Measurements from ENCODE around the gene TANK. TPM values are rescaled to one million over a fixed set of nuclear protein-coding genes. Genes with fewer than 3 reads are reported as not detected.
"Not testable (repeated sequence)": the region's sequence is repeated elsewhere in the genome, so short reads cannot be mapped to it uniquely, and the experiment has no call there.

TANK gene
- total and polyA plus RNA-seq, 7 experiments from 2014 or later: 45.5 to 142 (median 61.4) TPM

DNA sequence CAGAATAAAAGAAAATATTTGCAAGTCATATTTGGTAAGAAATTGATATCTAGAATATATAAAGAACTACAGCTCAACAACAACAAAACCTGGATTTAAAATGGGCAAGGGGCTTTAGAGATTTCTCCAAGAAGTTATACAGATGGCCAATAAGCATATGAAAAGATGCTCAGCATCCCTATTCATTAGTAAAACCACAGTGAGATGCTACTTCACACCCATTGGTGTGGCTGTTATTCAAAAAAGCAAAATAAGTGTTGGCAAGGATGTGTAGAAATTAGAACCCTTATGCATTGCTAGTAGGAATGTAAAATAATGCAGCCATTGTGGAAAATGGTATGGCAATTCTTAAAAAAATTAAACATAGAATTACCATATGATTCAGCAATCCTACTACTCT lies 29.8 kb downstream of the TANK start:
- H3K9me3 Mint-ChIP-seq: no peaks in the 10 kb centered on the region
- peaks cover 28 to 64% (median 53%) of the 10 kb centered on the region in 7 donors for H3K4me1 Mint-ChIP-seq
- H3K4me3 Mint-ChIP-seq: no peak overlapping the region
- POLR2A ChIA-PET: no interaction called here
- H3K4me1 ChIP-seq (ENCODE audit: control insufficient read depth in 2 of 2, insufficient read depth in 2 of 2, low read length in 2 of 2): peaks cover 0 to 4% of the 10 kb centered on the region in 2 donors
- no peak for DNase-seq
- no peak overlapping the region for H3K27ac ChIP-seq (ENCODE audit: low read depth, low read length)
- H3K27ac Mint-ChIP-seq: peak overlapping the region in 1 of 9 donors; percentile 0
- ATAC-seq: no peak
- H3K27me3 ChIP-seq (ENCODE audit: control insufficient read depth in 2 of 2, insufficient read depth in 2 of 2, low read length in 2 of 2): no peaks in the 10 kb centered on the region
- H3K4me3 ChIP-seq (ENCODE audit: low read length): no peak overlapping the region
- intact Hi-C loops (cut with micrococcal nuclease): no loop called here
- peaks cover 0 to 7% (median 0%) of the 10 kb centered on the region in 3 experiments for H3K36me3 ChIP-seq (ENCODE audit: control insufficient read depth in 2 of 3, insufficient read depth in 3 of 3, low read length in 3 of 3)
- no peaks in the 10 kb centered on the region for H3K9me3 ChIP-seq (ENCODE audit: control insufficient read depth in 2 of 3, low read length in 3 of 3)
- H3K27me3 Mint-ChIP-seq: no peaks in the 10 kb centered on the region
- CTCF ChIA-PET: no interaction called here
- peaks cover 19 to 77% (median 65%) of the 10 kb centered on the region in 5 donors for H3K36me3 Mint-ChIP-seq

DNA sequence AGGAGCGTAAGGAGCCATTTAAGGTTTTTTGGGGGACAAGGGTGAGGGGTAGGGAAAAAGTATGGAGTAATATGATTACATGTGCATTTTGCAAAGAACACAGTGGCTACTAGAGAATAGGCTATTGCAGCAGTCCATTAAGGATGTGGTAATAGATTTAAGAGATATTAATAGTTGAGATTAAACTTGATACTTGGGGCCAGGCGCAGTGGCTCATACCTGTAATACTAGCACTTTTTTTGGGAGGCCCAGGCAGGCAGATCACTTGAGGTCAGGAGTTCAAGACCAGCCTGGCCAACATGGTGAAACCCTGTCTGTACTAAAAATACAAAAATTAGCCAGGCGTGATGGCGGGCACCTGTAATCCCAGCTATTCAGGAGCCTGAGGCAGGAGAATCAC lies 35.4 kb downstream of the TANK start:
- H3K27me3 ChIP-seq (ENCODE audit: control insufficient read depth in 2 of 2, insufficient read depth in 2 of 2, low read length in 2 of 2); POLR2A ChIA-PET; DNase-seq; H3K9me3 ChIP-seq (ENCODE audit: control insufficient read depth in 2 of 3, low read length in 3 of 3); H3K4me3 ChIP-seq (ENCODE audit: low read length); CTCF ChIA-PET; H3K27ac ChIP-seq (ENCODE audit: low read depth, low read length); H3K4me3 Mint-ChIP-seq; H3K27me3 Mint-ChIP-seq; intact Hi-C loops (cut with micrococcal nuclease); H3K9me3 Mint-ChIP-seq: not testable (repeated sequence)
- H3K4me1 ChIP-seq (ENCODE audit: control insufficient read depth in 2 of 2, insufficient read depth in 2 of 2, low read length in 2 of 2): peaks cover 4 to 16% of the 10 kb centered on the region in 2 donors
- ATAC-seq: peak; percentile 26
- Mint-ChIP-seq H3K27ac (peak overlapping the region in 1 of 9 donors; percentile 18), H3K36me3 (peaks cover 13 to 71% (median 59%) of the 10 kb centered on the region in 5 donors), H3K4me1 (peaks cover 45 to 83% (median 62%) of the 10 kb centered on the region in 7 donors)
- H3K36me3 ChIP-seq (ENCODE audit: control insufficient read depth in 2 of 3, insufficient read depth in 3 of 3, low read length in 3 of 3): peaks cover 0 to 10% (median 0%) of the 10 kb centered on the region in 3 experiments

DNA sequence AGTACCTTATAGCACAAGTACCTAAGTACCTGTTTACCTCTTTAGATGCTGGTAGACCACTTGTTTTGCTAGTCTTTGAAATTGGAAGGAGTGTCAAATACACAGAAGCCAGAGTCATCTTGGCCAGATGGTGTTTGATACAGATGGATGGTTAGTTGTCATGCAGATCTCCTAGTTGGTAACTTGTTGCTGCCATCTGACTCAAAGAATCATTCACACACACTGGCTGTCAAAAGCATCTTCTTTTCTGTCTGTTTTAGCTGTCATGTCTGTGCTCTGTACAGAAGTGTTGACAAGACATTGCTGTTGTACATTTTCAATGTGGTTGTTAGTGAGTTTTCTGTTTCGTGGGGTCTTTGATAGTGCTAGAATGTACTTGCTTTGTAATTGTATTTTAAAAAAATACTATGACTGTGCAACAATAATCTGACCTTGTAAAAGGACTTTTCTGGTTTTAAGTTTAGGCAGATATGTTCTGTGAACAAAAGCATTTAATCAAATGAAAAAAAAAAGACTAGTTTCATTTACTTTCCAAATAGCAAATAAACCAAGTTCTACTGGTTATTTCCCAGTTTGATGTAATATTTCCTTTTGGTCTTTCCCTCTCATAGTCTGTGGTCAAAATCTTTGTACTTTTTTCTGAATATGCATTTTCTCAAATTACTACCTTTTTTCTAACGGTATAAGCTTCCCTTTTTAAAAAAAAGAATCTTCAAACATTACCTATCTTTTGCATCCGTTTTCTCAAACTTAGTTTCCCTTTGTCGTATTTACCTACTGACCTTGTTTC lies 39.9 kb downstream of the TANK start:
- peaks cover 0 to 16% of the 10 kb centered on the region in 2 donors for H3K4me1 ChIP-seq (ENCODE audit: control insufficient read depth in 2 of 2, insufficient read depth in 2 of 2, low read length in 2 of 2)
- H3K9me3 Mint-ChIP-seq: peaks cover 0 to 4% (median 0%) of the 10 kb centered on the region in 11 donors
- peaks cover 28 to 54% (median 43%) of the 10 kb centered on the region in 7 donors for H3K4me1 Mint-ChIP-seq
- ATAC-seq (peak; percentile 41), DNase-seq (no peak)
- H3K27ac ChIP-seq (ENCODE audit: low read depth, low read length): no peak overlapping the region
- intact Hi-C loops (cut with micrococcal nuclease): loop anchor here in 1 of 2 donors (2.0 kb wide), 1 partner anchor 17 kb away; no protein-coding TSS in a partner anchor
- no peak overlapping the region for H3K4me3 ChIP-seq (ENCODE audit: low read length)
- peaks cover 11 to 37% (median 29%) of the 10 kb centered on the region in 5 donors for H3K36me3 Mint-ChIP-seq
- H3K27me3 Mint-ChIP-seq: no peaks in the 10 kb centered on the region
- peaks cover 0 to 26% (median 6%) of the 10 kb centered on the region in 3 experiments for H3K36me3 ChIP-seq (ENCODE audit: control insufficient read depth in 2 of 3, insufficient read depth in 3 of 3, low read length in 3 of 3)
- H3K4me3 Mint-ChIP-seq: peak overlapping the region in 5 of 10 donors; percentile 2 to 47 (median 39)
- CTCF ChIA-PET: no interaction called here
- peaks cover 0 to 4% (median 0%) of the 10 kb centered on the region in 3 experiments for H3K9me3 ChIP-seq (ENCODE audit: control insufficient read depth in 2 of 3, low read length in 3 of 3)
- H3K27ac Mint-ChIP-seq: peak overlapping the region; percentile 2 to 85 (median 44)
- POLR2A ChIA-PET: interaction anchor here (0.8 kb wide), 1 partner anchor 27 kb away, joined by 3 read pairs; no protein-coding TSS in a partner anchor
- no peaks in the 10 kb centered on the region for H3K27me3 ChIP-seq (ENCODE audit: control insufficient read depth in 2 of 2, insufficient read depth in 2 of 2, low read length in 2 of 2)

DNA sequence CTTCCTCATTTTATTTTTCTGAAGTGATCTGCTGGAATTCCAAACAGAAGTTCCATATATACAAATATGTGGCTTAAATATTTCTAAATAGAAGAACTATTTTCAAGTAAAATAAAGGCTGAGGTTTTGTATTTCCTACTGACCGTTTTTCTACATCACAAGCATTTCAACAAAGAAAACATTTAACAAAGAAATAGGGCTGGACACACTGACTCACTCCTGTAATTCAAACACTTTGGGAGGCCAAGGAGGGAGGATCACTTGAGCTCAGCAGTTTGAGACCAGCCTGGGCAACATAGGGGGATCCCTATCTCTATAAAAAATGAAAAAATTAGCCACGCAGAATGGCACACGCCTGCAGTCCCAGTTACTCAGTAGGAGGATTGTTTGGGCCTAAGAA lies 44.6 kb downstream of the TANK start:
- Mint-ChIP-seq H3K36me3 (peaks cover 5 to 16% (median 9%) of the 10 kb centered on the region in 5 donors), H3K9me3 (no peaks in the 10 kb centered on the region), H3K27me3 (no peaks in the 10 kb centered on the region), H3K4me3 (no peak overlapping the region), H3K4me1 (peaks cover 8 to 24% (median 9%) of the 10 kb centered on the region in 7 donors), H3K27ac (no peak overlapping the region)
- peaks cover 0 to 5% of the 10 kb centered on the region in 2 donors for H3K4me1 ChIP-seq (ENCODE audit: control insufficient read depth in 2 of 2, insufficient read depth in 2 of 2, low read length in 2 of 2)
- H3K4me3 ChIP-seq (ENCODE audit: low read length): no peak overlapping the region
- H3K27ac ChIP-seq (ENCODE audit: low read depth, low read length): no peak overlapping the region
- no peaks in the 10 kb centered on the region for H3K9me3 ChIP-seq (ENCODE audit: control insufficient read depth in 2 of 3, low read length in 3 of 3)
- no peaks in the 10 kb centered on the region for H3K27me3 ChIP-seq (ENCODE audit: control insufficient read depth in 2 of 2, insufficient read depth in 2 of 2, low read length in 2 of 2)
- CTCF ChIA-PET: no interaction called here
- intact Hi-C loops (cut with micrococcal nuclease): loop anchor here in 1 of 2 donors (1.0 kb wide), 1 partner anchor 11 kb away; no protein-coding TSS in a partner anchor
- no peak for DNase-seq
- POLR2A ChIA-PET: no interaction called here
- ATAC-seq: no peak
- H3K36me3 ChIP-seq (ENCODE audit: control insufficient read depth in 2 of 3, insufficient read depth in 3 of 3, low read length in 3 of 3): peaks cover 0 to 22% (median 12%) of the 10 kb centered on the region in 3 experiments

DNA sequence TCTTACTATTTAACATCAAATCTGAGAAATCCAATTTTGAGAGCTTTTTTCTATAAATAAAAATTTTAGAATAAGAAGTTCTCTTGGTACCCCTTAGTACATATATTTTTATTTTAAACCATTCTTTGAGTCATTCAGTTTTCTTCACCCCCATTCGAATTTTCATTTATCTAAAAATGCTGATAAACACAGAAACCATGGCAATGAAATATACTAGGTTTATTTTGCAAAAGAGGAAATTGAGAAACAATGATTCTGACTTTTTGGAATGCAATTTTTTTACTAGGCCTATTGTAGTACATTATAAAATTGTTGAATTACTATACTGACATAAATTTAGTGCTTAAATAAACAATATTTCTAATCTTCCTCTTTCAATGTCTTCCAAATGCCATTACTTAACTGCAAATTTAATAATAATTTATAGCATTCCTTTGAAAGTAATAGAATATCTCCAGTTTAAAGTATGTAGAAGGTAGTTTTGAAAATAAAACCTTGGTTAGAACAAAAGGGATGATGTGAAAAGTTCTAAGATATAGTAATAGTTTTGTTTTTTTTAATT lies 46.3 kb downstream of the TANK start:
- ATAC-seq (peak; percentile 38), DNase-seq (no peak)
- POLR2A ChIA-PET: no interaction called here
- Histone ChIP-seq H3K27ac (ENCODE audit: low read depth, low read length) (no peak overlapping the region), H3K4me3 (ENCODE audit: low read length) (no peak overlapping the region), H3K9me3 (ENCODE audit: control insufficient read depth in 2 of 3, low read length in 3 of 3) (no peaks in the 10 kb centered on the region), H3K4me1 (ENCODE audit: control insufficient read depth in 2 of 2, insufficient read depth in 2 of 2, low read length in 2 of 2) (no peaks in the 10 kb centered on the region), H3K27me3 (ENCODE audit: control insufficient read depth in 2 of 2, insufficient read depth in 2 of 2, low read length in 2 of 2) (no peaks in the 10 kb centered on the region), H3K36me3 (ENCODE audit: control insufficient read depth in 2 of 3, insufficient read depth in 3 of 3, low read length in 3 of 3) (peaks cover 0 to 22% (median 12%) of the 10 kb centered on the region in 3 experiments)
- no peak overlapping the region for H3K4me3 Mint-ChIP-seq
- H3K27ac Mint-ChIP-seq: no peak overlapping the region
- CTCF ChIA-PET: interaction anchor here (1.4 kb wide), 1 partner anchor 68 kb away, joined by 3 read pairs; no protein-coding TSS in a partner anchor
- H3K36me3 Mint-ChIP-seq: peaks cover 5 to 17% (median 6%) of the 10 kb centered on the region in 5 donors
- no peaks in the 10 kb centered on the region for H3K27me3 Mint-ChIP-seq
- H3K9me3 Mint-ChIP-seq: no peaks in the 10 kb centered on the region
- intact Hi-C loops (cut with micrococcal nuclease): no loop called here
- peaks cover 0 to 20% (median 0%) of the 10 kb centered on the region in 7 donors for H3K4me1 Mint-ChIP-seq

DNA sequence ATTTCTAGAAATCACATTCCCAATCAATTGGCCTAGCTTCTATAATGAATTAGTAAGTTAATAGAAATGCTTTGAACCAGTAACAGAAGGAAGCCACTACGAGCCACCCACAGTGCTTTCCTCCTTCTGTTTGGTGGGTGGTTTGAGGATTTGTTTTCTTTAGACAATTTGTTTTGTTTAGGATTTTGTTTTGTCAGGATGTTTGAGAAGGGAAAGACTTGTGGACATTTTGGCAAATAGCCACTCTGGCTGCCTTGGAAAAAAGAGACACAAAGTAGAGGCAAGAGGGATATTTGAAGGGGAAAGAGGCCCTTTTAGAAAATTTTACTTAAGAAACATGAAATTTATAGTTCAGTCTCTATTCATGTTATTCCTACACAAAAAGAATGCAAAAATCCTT lies 47.7 kb downstream of the TANK start:
- CTCF ChIA-PET: interaction anchor here (1.4 kb wide), 1 partner anchor 67 kb away, joined by 3 read pairs; no protein-coding TSS in a partner anchor
- ATAC-seq: no peak
- H3K4me1 ChIP-seq (ENCODE audit: control insufficient read depth in 2 of 2, insufficient read depth in 2 of 2, low read length in 2 of 2): no peaks in the 10 kb centered on the region
- Mint-ChIP-seq H3K36me3 (peaks cover 5 to 24% (median 13%) of the 10 kb centered on the region in 5 donors), H3K4me3 (no peak overlapping the region), H3K4me1 (peaks cover 0 to 20% (median 0%) of the 10 kb centered on the region in 7 donors), H3K27me3 (no peaks in the 10 kb centered on the region), H3K9me3 (no peaks in the 10 kb centered on the region), H3K27ac (peak overlapping the region in 2 of 9 donors; percentile 54 to 69)
- POLR2A ChIA-PET: no interaction called here
- H3K9me3 ChIP-seq (ENCODE audit: control insufficient read depth in 2 of 3, low read length in 3 of 3): no peaks in the 10 kb centered on the region
- H3K27me3 ChIP-seq (ENCODE audit: control insufficient read depth in 2 of 2, insufficient read depth in 2 of 2, low read length in 2 of 2): no peaks in the 10 kb centered on the region
- no peak overlapping the region for H3K4me3 ChIP-seq (ENCODE audit: low read length)
- H3K36me3 ChIP-seq (ENCODE audit: control insufficient read depth in 2 of 3, insufficient read depth in 3 of 3, low read length in 3 of 3): peaks cover 0 to 29% (median 12%) of the 10 kb centered on the region in 3 experiments
- DNase-seq: no peak
- no peak overlapping the region for H3K27ac ChIP-seq (ENCODE audit: low read depth, low read length)
- intact Hi-C loops (cut with micrococcal nuclease): no loop called here
